Colon (tissue), 2 donors: ENCODE measurements around the gene MAP3K1.

ENCODE experiments used
- FAIRE-seq: peaks from 2 replicates; lab custom pipeline; 2012; peaks lifted over from hg19 to GRCh38; lab: Jason Lieb, UNC
- donor health status: control.
- donor health status: control.

Gene MAP3K1

DNA sequence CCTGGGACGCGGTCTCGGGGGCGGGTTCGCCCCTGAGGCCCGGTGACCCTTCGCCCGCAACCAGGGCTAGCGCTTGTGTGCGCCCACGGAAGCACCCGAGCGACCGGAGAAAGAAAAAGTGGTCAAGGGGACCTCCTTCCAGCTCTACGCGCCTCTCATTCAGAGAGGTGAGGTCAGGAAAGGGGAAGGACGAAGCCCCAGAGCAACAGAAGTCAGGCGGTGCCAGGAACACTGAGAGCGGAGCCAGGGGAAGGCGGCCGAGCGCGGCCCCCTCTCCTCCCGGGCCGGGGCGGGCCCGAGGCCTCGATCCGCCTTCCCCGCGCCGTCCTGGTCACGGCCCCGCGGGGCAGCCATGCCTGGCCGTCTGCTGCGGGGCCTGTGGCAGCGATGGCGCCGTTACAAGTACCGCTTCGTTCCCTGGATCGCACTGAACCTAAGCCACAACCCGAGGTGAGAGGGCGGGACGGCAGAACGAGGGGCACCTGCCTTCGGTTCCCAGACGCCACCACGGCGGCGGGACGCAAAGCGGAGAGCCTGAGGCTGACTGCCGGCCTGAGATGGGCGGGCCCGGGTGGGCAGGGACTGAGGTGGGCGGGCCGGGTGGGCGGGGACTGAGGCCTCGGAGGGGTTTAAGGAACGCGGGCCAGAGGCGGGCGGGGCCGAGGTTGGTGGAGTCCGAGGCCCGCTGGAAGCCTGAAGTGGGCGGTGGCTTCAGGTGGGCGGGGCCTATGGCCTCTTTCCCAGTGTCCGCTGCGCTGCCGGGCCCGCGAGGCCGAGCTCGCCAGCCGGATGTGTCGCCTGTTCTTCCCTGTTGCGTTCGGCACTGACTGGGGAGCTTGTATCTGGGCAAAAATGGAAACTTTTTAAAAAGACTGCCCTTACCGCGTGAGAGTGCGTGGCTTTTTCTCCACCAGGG is 94.2 kb downstream of the MAP3K1 start, which contains the start of gene SETD9:
Gene SETD9 (plus strand): TSS at position 303 of the 916 bp plus-strand sequence. CDS start 50 bp downstream, at position 353.
- no peak for FAIRE-seq

DNA sequence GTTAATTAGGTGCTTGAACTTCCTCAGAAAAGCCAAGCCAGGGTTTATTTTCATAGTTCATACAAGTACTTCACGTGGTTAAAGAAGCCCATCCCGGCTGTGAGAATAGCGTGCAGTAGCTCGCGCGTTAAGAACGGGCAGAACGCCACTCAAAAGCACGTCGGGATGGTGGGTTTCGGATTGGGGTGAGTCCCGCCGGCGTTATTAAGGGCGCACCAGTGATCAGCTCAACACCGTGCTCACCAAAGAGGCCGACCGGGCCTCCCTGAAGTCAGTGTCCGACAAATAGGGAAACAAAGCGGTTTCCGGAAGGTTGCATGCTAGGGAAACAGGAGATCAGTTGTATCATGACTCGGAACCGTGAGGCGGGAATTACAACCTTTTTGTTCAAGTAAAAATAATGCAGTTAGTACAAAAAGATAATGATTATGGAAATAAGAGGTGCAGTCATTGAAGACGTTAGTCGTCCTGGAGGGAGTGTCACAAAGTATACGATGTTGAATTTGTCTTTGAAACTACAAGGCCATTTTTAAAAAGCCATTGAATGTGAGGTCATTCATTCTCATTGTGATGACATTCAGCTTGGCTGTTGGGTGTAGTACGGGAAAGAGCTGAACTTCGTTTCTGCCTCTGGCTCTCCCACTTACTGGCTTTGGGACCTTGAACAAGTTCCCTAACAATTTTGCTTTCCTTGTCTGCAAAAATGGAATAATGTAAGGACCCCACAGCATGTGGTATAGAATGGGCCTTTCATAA is 95.0 kb downstream of the MAP3K1 start:
- FAIRE-seq: no peak

GRCh38 chr5:56913766-56914165 is 98.4 kb downstream of the MAP3K1 start:
- no peak for FAIRE-seq

DNA sequence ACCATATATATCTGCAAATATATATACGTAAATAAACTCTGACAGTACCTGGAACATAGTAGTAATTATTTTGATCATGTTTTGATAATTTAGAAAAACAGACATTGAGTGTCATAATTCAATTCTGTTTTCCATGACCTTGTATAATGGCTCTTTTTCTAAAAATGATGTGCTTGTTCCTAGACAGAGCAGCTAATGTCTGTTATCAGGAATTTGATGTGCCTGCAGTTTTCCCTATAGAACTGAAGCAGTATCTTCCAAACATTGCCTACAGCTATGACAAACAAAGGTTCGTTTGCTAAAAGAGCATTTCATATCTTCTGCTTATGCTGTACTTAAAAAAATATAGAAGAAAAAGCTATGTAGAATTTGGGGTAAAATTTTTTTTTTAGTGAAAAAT is 99.3 kb downstream of the MAP3K1 start:
- FAIRE-seq: no peak

DNA sequence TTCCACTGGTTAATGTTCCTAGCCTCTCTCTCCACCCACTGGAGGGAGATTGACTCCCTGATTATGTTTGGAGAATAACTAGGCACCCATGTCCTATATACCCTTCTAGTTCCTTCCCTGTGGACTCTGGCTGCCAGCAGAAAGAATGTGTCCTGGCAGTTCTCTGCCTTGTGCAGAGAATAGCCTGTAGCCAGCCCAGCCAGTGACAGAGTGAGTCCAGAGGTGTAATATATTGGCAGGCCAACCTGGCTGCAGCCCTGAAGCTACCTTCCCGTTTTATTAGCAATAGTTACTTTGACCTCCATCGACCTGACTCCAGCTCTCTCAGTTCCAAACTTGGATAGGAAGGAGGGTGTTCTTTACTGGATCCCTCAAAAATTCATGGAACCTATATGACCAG is 102.2 kb downstream of the MAP3K1 start:
- FAIRE-seq: no peak

- FAIRE-seq: no peak
These were observed 102.7 kb downstream of the MAP3K1 start for GRCh38 chr5:56918054-56918453.

GRCh38 chr5:56919942-56920662 is 104.8 kb downstream of the MAP3K1 start:
- no peak for FAIRE-seq

DNA sequence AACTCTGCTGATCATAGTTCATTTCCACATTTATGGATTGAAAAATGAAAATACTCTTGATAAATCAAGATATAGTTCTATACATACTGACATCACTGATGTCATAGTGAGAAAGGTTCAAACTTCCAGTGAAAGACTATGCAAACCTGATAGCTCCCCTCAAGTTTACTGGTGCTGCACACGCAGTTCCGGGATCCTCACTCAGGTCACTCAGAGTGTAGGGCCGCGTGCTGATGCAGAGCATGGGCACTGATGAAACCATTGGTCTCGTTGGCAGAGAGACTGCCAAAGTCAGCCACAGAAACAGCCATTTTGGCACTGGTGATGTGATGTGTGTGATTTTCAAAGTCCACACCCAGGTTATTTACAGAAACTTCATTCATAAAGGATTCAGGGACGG is 107.6 kb downstream of the MAP3K1 start:
- no peak for FAIRE-seq

- FAIRE-seq: no peak
These were observed 119.0 kb downstream of the MAP3K1 start for GRCh38 chr5:56934325-56934724.

GRCh38 chr5:56938858-56939257 is 123.5 kb downstream of the MAP3K1 start:
- FAIRE-seq: no peak

GRCh38 chr5:56941981-56942380 is 126.6 kb downstream of the MAP3K1 start:
- no peak for FAIRE-seq
